GM10248 (cell line): ENCODE data around the gene BET1.

Experiments
- CTCF ChIA-PET: fragments of 300-600 bp; sonication (Branson Sonifier 250); formaldehyde crosslinking; extraction: SDS; loops from one replicate; lab custom pipeline; 2021; ENCODE audit warnings: antibody characterized with exemption; lab: Yijun Ruan, JAX
- POLR2A ChIA-PET: fragments of 350-650 bp; sonication (Branson Sonifier 250); formaldehyde crosslinking; extraction: SDS; loops from one replicate; lab custom pipeline; 2020; ENCODE audit warnings: antibody characterized with exemption; lab: Yijun Ruan, JAX
- DNase-seq: peaks from one replicate; pipeline ENCODE4 v3.0.0; 2012; ENCODE audit errors: extremely low spot score
- CTCF ChIP-seq: IDR thresholded peaks from 2 replicates; pipeline ENCODE4 v1.5.1; 2012; ENCODE audit warnings: mild to moderate bottlenecking, low read depth; ENCODE audit errors: extremely low read depth, missing control alignments, control extremely low read depth

BET1 gene

GRCh38 chr7:93945083-93945482 lies 59.1 kb downstream of the BET1 start:
- ChIA-PET POLR2A (no interaction called here), CTCF (interaction anchor here (1.4 to 1.7 kb wide), 2 partner anchors 9 to 15 kb away, joined by 3 to 4 read pairs; no protein-coding TSS in a partner anchor)
- no peak for TF ChIP-seq CTCF
- DNase-seq, result no peak

DNA sequence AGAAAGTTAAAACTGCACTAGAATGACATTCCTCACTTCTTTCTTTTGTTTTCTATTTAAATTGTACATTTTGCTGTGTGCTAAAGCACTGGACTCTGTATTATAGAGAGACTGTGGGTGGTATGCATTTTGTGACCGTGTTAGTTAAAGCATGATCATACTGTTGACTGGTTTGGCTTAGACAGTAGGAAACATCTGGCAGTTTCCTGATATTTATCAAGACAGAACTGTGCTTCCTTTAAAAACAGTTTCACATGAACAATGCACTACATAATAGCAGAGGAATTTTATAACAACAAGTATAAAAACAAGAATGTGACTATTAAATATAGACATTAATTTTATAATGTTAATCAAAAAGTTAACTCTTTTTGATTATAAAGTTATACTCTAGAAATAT lies 59.5 kb downstream of the BET1 start:
- DNase-seq, result no peak
- TF ChIP-seq CTCF, result no peak
- CTCF ChIA-PET, result no interaction called here
- POLR2A ChIA-PET, result no interaction called here

DNA sequence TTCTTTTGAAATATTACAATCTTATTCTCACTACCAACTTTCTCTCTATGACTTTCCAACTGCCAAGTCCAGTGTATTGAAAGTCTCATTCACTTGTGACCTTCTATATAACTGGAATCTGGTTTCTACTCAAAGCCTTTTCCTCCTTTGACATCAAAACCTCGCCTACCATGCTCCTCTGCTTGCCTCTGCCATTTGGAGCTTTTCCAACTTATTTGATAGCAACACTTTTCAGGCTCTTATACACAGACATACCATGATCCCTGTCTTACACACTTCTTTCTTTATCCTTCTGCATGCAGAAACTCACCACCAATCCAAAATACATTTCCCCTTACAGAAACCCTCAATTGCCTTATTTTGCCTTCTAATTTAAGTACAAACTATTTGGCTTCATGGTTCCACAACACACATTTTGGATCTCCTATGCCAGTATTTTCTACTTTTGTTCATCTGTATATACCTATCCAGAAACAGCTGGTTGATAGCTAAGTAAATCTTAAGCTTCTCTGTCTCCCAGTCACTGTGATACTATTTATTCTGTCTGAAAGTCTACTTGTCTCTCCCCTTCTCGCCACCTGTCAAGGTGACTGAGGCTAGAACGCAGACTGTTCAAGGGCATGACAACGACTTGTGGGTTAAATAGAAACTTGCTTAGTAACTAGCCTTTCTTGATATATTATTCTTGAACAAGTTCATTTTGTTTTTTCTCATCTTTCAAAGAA lies 60.2 kb downstream of the BET1 start:
- ChIA-PET CTCF (no interaction called here), POLR2A (no interaction called here)
- no peak for TF ChIP-seq CTCF
- DNase-seq, result no peak
